GM12878 (cell line): ENCODE data around the gene COL9A3. TPM values are rescaled to one million over a fixed set of nuclear protein-coding genes. Genes with fewer than 3 reads are reported as not detected.

Experiments
- ATAC-seq: fragments of 200-7000 bp; cut with Tn5 transposase; 3 replicates; pipeline ENCODE4 v1.9.1; 2020; ENCODE audit warnings: mild to moderate bottlenecking, moderate library complexity
- BruUV-seq: library from RNA; stranded (reverse); fragments of 400-500 nt; replicated peaks from 2 replicates; lab custom pipeline; 2021; lab: Mats Ljungman, UMichigan
- CTCF ChIA-PET: fragments of 300-600 bp; sonication (Branson Sonifier 250); formaldehyde crosslinking; extraction: SDS; loops from one replicate; lab custom pipeline; 2021; ENCODE audit warnings: inconsistent platforms; lab: Yijun Ruan, JAX
- POLR2A ChIA-PET: fragments of 350-600 bp; formaldehyde crosslinking; extraction: SDS; loops from one replicate; lab custom pipeline; 2021; ENCODE audit warnings: inconsistent platforms; lab: Charles Lee
- RAD21 ChIA-PET: fragments of 300-600 bp; sonication (Branson Sonifier 250); formaldehyde crosslinking; loops from one replicate; lab custom pipeline; 2023; ENCODE audit warnings: antibody characterized with exemption; ENCODE audit not compliant: unreplicated experiment; lab: Charles Lee
- SMC1A ChIA-PET: fragments of 300-600 bp; sonication (Branson Sonifier 250); formaldehyde crosslinking; loops from one replicate; lab custom pipeline; 2023; ENCODE audit not compliant: unreplicated experiment, uncharacterized antibody; lab: Charles Lee
- DNase-seq: peaks from one replicate; pipeline ENCODE4 v3.0.0-alpha.2; 2011; ENCODE audit warnings: low read depth, low spot score
- FAIRE-seq: peaks from 3 replicates; lab custom pipeline; 2011; peaks lifted over from hg19 to GRCh38; lab: Jason Lieb, UNC
- H2AFZ ChIP-seq: 2 replicates; pipeline ENCODE4 v1.6.0; 2011; ENCODE audit warnings: low read depth, low read length, control low read depth; ENCODE audit not compliant: control insufficient read depth
- H3K27ac ChIP-seq: 2 replicates; pipeline ENCODE4 v1.5.1; 2011; ENCODE audit warnings: control low read depth; ENCODE audit not compliant: control insufficient read depth, insufficient read depth
- H3K27me3 ChIP-seq, 2 experiments: replicated peaks in 1 of 2; 2 replicates each; pipeline versions ENCODE4 v1.6.0 to v1.6.1; 2011; ENCODE audit warnings: low read length in 1 of 2; ENCODE audit not compliant: control insufficient read depth in 2 of 2, insufficient read depth in 2 of 2
- H3K36me3 ChIP-seq, 2 experiments: 2 replicates each; pipeline ENCODE4 v1.5.1; 2011; ENCODE audit warnings: low read length in 1 of 2; ENCODE audit not compliant: control insufficient read depth in 2 of 2, insufficient read depth in 2 of 2
- H3K4me1 ChIP-seq: 2 replicates; pipeline ENCODE4 v1.6.1; 2011; ENCODE audit warnings: mild to moderate bottlenecking, low read length, moderate library complexity, mixed read lengths; ENCODE audit not compliant: control insufficient read depth, insufficient read depth
- H3K4me2 ChIP-seq: 2 replicates; pipeline ENCODE4 v1.6.0; 2011; ENCODE audit warnings: control low read depth; ENCODE audit not compliant: control insufficient read depth, insufficient read depth
- H3K4me3 ChIP-seq: fragments of 200-600 bp; sonication (generic); 2 replicates; pipeline ENCODE4 v1.5.1; 2016
- H3K79me2 ChIP-seq: 2 replicates; pipeline ENCODE4 v1.6.0; 2011; ENCODE audit warnings: low read length; ENCODE audit not compliant: control insufficient read depth, insufficient read depth
- H3K9ac ChIP-seq: 2 replicates; pipeline ENCODE4 v1.8.0; 2011; ENCODE audit warnings: low read length, control low read depth, mixed read lengths; ENCODE audit not compliant: control insufficient read depth, insufficient read depth
- H3K9me3 ChIP-seq: replicated peaks from 3 replicates; pipeline ENCODE4 v1.5.1; 2011; ENCODE audit warnings: mild to moderate bottlenecking, low read length; ENCODE audit not compliant: control insufficient read depth, insufficient read depth
- H4K20me1 ChIP-seq: 2 replicates; pipeline ENCODE4 v1.6.0; 2011; ENCODE audit not compliant: control insufficient read depth, insufficient read depth
- MEF2A ChIP-seq: IDR thresholded peaks from 2 replicates; pipeline ENCODE4 v1.6.1; 2011; ENCODE audit warnings: low read depth, mild to moderate bottlenecking, low read length, moderate library complexity; ENCODE audit not compliant: insufficient read depth
- NR2C2 ChIP-seq: IDR thresholded peaks from 2 replicates; pipeline ENCODE4 v1.6.1; 2011; ENCODE audit warnings: borderline replicate concordance, low read depth; ENCODE audit not compliant: control insufficient read depth, insufficient read length
- SRF ChIP-seq, 2 experiments: IDR thresholded peaks; 2 replicates each; pipeline ENCODE4 v1.6.1; 2011; ENCODE audit warnings: low read depth in 2 of 2, low read length in 2 of 2, mild to moderate bottlenecking in 1 of 2, moderate library complexity in 1 of 2
- ZBED1 ChIP-seq: IDR thresholded peaks from 2 replicates; pipeline ENCODE4 v1.6.1; 2016; ENCODE audit warnings: borderline replicate concordance
- ZNF622 ChIP-seq: fragments of 450-650 bp; IDR thresholded peaks from 2 replicates; pipeline ENCODE4 v1.6.1; 2017; ENCODE audit warnings: mild to moderate bottlenecking, inconsistent platforms
- WGBS: methylation state at CpG from one replicate; pipeline ENCODE4 v1.1.6; 2016; ENCODE audit warnings: low lambda C conversion rate; ENCODE audit not compliant: insufficient replicate concordance, insufficient coverage; ENCODE audit errors: missing lambda C conversion rate; 5-methylcytosine and 5-hydroxymethylcytosine counted together
- in situ Hi-C: fragments of 300-500 bp; cut with MboI; formaldehyde crosslinking; loops from 9 replicates; pipeline ENCODE4 v1.14.3; 2018; ENCODE audit warnings: mixed read lengths
- intact Hi-C: fragments of 100-400 bp; cut with micrococcal nuclease; formaldehyde crosslinking; loops from one replicate; pipeline ENCODE4 v1.14.2; 2022; ENCODE audit not compliant: unreplicated experiment
- polyA plus RNA-seq, 11 experiments: library from polyadenylated mRNA; depleted of rRNA in 4 of 11; unstranded in 6 of 11; stranded (reverse) in 5 of 11; fragments of >200 nt; fragmentation: Nextera tagmentation in 4 of 11; fragmentation: Illumina TruSeq in 1 of 11; extraction: Ambion mirVana in 4 of 11; extraction: Trizol in 1 of 11; gene quantifications; 1 replicate in 1 of 11; 2 replicates in 10 of 11; pipeline versions ENCODE4 v1.2.1 to v1.2.3, GENCODE V29; 2011 to 2016; ENCODE audit warnings: inconsistent platforms in 2 of 11, missing spikeins in 2 of 11, low read depth in 1 of 11
- total RNA-seq, 4 experiments: library from RNA; depleted of rRNA in 3 of 4; stranded (reverse); fragments of >200 nt in 3 of 4; fragmentation: Illumina TruSeq in 1 of 4; extraction: Trizol in 1 of 4; gene quantifications; 2 replicates each; pipeline versions ENCODE4 v1.2.1 to v1.2.3, GENCODE V29; 2013 to 2021
- TF ChIP-seq, protein P1 (sequence below): IDR thresholded peaks from 2 replicates; pipeline ENCODE4 v1.6.1; 2012; ENCODE audit warnings: low read depth, low read length, improper control_type of control experiment
- TF ChIP-seq, protein P2 (sequence below): fragments of 450-650 bp; conservative IDR thresholded peaks from 2 replicates; pipeline ENCODE4 v1.6.1; 2017; ENCODE audit warnings: mild to moderate bottlenecking, moderate library complexity
- TF ChIP-seq, protein P3 (sequence below): IDR thresholded peaks from 2 replicates; pipeline ENCODE4 v1.6.1; 2011; ENCODE audit warnings: borderline replicate concordance, low read depth, mild to moderate bottlenecking, moderate library complexity, mixed read lengths, low read length; ENCODE audit not compliant: insufficient read depth; ENCODE audit errors: extremely low read length

Gene COL9A3
- total and polyA plus RNA-seq, 10 of the 15 experiments (the other 5 are each of a cell fraction or from before 2014, with no cell fraction given) = 0.09 to 1.7 (median 0.63) TPM; not detected in 1

DNA sequence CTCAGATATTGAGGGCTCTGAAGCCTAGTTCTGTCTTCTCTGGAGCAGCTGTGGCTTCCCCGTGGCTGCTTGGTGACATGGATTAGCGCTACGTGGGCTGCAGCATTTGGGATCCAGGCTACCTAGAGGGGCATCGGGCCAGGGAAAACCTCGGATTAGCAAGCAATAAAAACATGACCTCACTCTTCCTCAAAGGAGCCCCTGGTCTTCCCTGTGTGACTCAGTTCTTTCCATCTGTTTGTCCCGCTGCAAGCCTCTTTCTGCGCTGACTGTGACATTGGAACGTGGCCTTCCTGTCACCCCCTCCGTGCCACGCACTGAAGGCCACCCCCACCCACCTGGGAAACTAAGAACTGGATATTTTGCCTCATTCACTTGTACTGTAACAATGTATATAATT lies 17.0 kb upstream of the COL9A3 start:
- CTCF ChIA-PET = no interaction called here
- no TSS peak for BruUV-seq
- ATAC-seq (no peak), DNase-seq (no peak), FAIRE-seq (no peak)
- peaks cover 5 to 11% of the 10 kb centered on the region in 2 experiments for H3K36me3 ChIP-seq
- H3K4me3 ChIP-seq = no peak overlapping the region
- no peak overlapping the region for H3K9ac ChIP-seq
- no peaks in the 10 kb centered on the region for H3K9me3 ChIP-seq
- 89% methylated on average over 10 of the region's 10 CpGs for WGBS
- intact Hi-C loops = no loop called here
- H3K27ac ChIP-seq = no peak overlapping the region
- H3K27me3 ChIP-seq = no peaks in the 10 kb centered on the region
- in situ Hi-C loops = loop anchor here (10.0 kb wide), 1 partner anchor 145 kb away; no protein-coding TSS in a partner anchor
- peaks cover 10% of the 10 kb centered on the region for H3K4me1 ChIP-seq
- RAD21 ChIA-PET = no interaction called here
- POLR2A ChIA-PET = no interaction called here
- peaks cover 7% of the 10 kb centered on the region for H3K79me2 ChIP-seq
- H4K20me1 ChIP-seq = no peaks in the 10 kb centered on the region
- SMC1A ChIA-PET = no interaction called here
- H2AFZ ChIP-seq = no peak overlapping the region
- H3K4me2 ChIP-seq = no peak overlapping the region
- TF ChIP-seq, protein P1, sequence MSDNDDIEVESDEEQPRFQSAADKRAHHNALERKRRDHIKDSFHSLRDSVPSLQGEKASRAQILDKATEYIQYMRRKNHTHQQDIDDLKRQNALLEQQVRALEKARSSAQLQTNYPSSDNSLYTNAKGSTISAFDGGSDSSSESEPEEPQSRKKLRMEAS = no peak
- TF ChIP-seq ZNF622 (no peak), NR2C2 (no peak), SRF (IDR thresholded peaks at IDR 0.05; ENCODE audit: low read depth in 2 of 2, low read length in 2 of 2) (no peak), MEF2A (no peak), ZBED1 (no peak)
- TF ChIP-seq, protein P2, sequence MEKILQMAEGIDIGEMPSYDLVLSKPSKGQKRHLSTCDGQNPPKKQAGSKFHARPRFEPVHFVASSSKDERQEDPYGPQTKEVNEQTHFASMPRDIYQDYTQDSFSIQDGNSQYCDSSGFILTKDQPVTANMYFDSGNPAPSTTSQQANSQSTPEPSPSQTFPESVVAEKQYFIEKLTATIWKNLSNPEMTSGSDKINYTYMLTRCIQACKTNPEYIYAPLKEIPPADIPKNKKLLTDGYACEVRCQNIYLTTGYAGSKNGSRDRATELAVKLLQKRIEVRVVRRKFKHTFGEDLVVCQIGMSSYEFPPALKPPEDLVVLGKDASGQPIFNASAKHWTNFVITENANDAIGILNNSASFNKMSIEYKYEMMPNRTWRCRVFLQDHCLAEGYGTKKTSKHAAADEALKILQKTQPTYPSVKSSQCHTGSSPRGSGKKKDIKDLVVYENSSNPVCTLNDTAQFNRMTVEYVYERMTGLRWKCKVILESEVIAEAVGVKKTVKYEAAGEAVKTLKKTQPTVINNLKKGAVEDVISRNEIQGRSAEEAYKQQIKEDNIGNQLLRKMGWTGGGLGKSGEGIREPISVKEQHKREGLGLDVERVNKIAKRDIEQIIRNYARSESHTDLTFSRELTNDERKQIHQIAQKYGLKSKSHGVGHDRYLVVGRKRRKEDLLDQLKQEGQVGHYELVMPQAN = no peak
- TF ChIP-seq, protein P3, sequence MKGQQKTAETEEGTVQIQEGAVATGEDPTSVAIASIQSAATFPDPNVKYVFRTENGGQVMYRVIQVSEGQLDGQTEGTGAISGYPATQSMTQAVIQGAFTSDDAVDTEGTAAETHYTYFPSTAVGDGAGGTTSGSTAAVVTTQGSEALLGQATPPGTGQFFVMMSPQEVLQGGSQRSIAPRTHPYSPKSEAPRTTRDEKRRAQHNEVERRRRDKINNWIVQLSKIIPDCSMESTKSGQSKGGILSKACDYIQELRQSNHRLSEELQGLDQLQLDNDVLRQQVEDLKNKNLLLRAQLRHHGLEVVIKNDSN = no peak
